ENCODE measurements around the gene KCNIP1. TPM values are rescaled to one million over a fixed set of nuclear protein-coding genes. Genes with fewer than 3 reads are reported as not detected.
A peak's percentile ranks its signal among the peaks of the same experiment; 100 is the strongest.

KCNIP1 gene
- total and polyA plus RNA-seq, 9 donors: 1.9 to 8.3 (median 4.0) TPM

DNA sequence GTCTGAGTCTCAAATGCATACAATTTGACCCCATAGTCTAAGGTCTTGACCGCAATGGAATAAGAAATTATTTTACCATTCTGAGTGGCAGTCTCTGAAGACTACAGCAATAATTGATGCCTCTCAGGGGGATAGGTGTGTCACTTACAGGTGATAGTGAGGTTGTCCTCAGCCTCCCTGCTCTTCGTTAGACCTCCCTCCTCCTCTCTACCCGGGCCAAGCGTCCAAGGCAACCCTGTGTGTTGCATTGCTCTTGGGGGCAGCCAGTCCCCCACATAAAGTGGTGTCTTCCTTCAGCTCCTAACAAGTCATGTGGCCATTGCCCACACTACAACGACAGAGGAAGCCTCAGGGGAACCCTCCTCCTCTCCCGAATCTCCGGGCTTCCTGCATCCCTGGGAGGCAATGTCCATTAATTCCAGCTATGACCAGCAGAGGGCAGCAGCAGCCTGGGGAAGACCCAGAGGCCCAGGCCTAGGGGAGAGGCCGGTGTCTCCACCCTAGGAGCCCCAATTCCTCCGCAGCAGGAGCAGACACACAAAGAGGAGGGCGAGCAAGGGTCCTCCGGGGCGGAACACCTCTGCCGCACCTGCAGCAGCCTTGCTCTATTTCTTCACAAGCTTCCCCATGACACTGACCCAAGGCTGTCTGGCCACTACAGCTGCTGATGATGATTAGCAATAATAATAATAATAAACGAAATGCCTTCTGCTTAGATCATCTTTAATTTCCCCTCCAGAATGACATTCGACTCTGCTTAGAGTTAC lies 134.8 kb downstream of the KCNIP1 start:
- H3K4me1 ChIP-seq (ENCODE audit: control insufficient read depth, insufficient read depth, low read length): peaks cover 12% of the 10 kb centered on the region
- no peak overlapping the region for H3K4me3 ChIP-seq (ENCODE audit: low read length)
- no peaks in the 10 kb centered on the region for H3K9me3 ChIP-seq (replicated peaks; ENCODE audit: control insufficient read depth, low read depth, low read length)
- DNase-seq: peak; percentile 61
- 43% methylated on average over 9 of the region's 15 CpGs for WGBS (ENCODE audit: insufficient coverage)
- H3K27me3 ChIP-seq (ENCODE audit: control insufficient read depth, insufficient read depth, low read length): no peaks in the 10 kb centered on the region
- no peaks in the 10 kb centered on the region for H3K36me3 ChIP-seq (ENCODE audit: control insufficient read depth, insufficient read depth, low read length)
- H3K27ac ChIP-seq (ENCODE audit: low read length): no peak overlapping the region

DNA sequence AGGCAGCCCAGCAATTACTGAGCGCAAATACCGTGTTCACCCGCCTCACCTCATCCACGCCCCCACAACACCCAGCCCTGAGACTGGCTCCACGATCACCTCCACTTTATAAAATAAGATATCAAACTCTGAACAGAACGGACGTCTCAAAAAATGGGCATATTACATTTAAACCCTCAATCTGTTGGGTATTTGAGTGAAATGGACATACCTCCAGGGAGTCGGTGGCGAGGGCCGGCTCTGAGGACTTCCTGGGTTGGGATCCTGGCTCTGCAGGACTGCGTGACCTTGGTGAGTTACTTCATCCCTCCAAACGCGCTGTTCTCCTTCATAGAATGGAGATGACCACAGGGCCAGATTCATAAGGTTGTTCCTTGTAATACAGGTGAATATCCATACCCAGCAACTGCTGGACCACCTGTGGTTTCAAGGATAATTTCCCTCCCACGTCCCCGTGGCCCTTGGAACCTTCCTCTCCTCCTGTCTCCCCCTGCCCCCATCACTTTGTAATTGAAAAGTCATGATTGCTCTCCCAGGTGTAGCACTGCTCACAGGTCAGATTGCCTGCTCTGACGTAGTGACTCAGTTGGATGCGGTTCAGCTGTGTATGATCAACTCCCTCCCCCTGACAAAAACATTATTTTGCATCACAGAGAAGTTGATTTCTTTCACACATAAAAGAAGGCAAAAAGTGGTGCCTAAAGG lies 135.6 kb downstream of the KCNIP1 start:
- DNase-seq: no peak
- Histone ChIP-seq H3K36me3 (ENCODE audit: control insufficient read depth, insufficient read depth, low read length) (no peaks in the 10 kb centered on the region), H3K9me3 (replicated peaks; ENCODE audit: control insufficient read depth, low read depth, low read length) (no peaks in the 10 kb centered on the region), H3K4me3 (ENCODE audit: low read length) (no peak overlapping the region), H3K27ac (ENCODE audit: low read length) (no peak overlapping the region), H3K27me3 (ENCODE audit: control insufficient read depth, insufficient read depth, low read length) (no peaks in the 10 kb centered on the region), H3K4me1 (ENCODE audit: control insufficient read depth, insufficient read depth, low read length) (peaks cover 5% of the 10 kb centered on the region)
- 81% methylated on average over 9 of the region's 17 CpGs for WGBS (ENCODE audit: insufficient coverage)

DNA sequence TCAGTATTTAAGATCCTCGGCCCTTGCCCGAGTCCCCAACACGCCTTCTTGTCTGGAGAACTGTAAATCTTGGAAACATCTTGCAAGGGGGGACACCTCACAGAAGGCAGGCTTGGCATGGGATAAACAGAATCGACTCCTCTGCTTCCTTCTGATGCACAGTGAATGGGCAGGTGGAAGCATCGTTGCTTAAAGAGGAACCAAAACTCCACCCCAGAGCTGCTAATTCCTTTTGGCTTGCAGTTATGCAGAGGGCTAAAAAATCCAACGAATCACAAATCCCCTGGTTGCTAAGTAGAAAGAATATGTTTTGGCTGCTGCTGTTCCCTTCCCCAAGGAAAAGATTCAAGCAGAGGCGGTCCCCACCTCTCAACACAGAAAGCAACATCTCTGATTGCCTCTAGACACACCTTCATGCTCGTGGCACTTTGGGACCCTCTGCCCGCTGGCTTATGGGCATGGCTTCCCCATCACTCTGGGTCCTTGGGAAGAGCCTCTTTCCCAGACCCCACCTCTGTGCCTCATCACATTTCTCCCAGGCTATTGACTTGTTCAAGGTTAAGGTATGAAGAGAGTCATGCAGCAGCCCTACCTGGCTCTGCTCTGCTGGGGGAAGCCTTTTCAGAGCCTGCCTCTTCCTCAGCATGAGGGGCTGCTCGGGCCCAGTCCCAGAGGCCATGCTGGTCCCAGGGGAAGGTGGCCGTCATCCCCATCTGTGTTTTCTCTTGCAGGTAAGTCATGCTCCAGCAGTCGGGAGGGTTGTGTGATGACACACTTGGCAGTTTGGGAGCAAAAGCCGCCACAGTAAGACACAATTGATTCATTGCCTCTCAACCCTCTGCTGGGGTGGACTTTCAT lies 137.1 kb downstream of the KCNIP1 start:
- WGBS (ENCODE audit: insufficient coverage): 74% methylated on average over 7 of the region's 13 CpGs
- DNase-seq: no peak
- Histone ChIP-seq H3K4me3 (ENCODE audit: low read length) (no peak overlapping the region), H3K4me1 (ENCODE audit: control insufficient read depth, insufficient read depth, low read length) (peaks cover 5% of the 10 kb centered on the region), H3K27ac (ENCODE audit: low read length) (no peak overlapping the region), H3K9me3 (replicated peaks; ENCODE audit: control insufficient read depth, low read depth, low read length) (no peaks in the 10 kb centered on the region), H3K27me3 (ENCODE audit: control insufficient read depth, insufficient read depth, low read length) (no peaks in the 10 kb centered on the region), H3K36me3 (ENCODE audit: control insufficient read depth, insufficient read depth, low read length) (no peaks in the 10 kb centered on the region)

DNA sequence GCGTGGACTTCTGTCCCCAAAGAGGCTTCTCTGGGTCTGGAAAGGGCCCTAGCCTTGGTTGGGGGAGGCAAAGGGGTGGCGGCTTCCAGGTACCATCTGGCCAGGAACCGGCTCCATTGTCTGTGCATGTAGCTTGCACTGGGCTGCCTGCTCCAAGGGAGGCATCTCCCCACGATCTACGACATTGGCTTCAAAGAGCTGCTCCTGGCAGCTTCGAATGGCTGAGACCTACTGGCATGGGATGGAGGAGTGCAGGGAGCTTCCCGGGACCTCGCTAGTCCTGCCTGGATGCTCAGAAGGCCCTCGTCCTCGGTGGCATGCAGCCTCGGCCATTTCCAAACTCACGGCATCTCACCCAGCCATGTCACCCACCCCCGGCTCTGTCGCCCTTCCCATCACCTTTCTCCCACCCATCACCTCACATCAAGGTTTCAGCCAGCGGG lies 137.8 kb downstream of the KCNIP1 start:
- H3K27me3 ChIP-seq (ENCODE audit: control insufficient read depth, insufficient read depth, low read length): no peaks in the 10 kb centered on the region
- DNase-seq: no peak
- 69% methylated on average over 9 of the region's 15 CpGs for WGBS (ENCODE audit: insufficient coverage)
- no peak overlapping the region for H3K27ac ChIP-seq (ENCODE audit: low read length)
- H3K4me1 ChIP-seq (ENCODE audit: control insufficient read depth, insufficient read depth, low read length): no peaks in the 10 kb centered on the region
- H3K36me3 ChIP-seq (ENCODE audit: control insufficient read depth, insufficient read depth, low read length): no peaks in the 10 kb centered on the region
- H3K9me3 ChIP-seq (replicated peaks; ENCODE audit: control insufficient read depth, low read depth, low read length): no peaks in the 10 kb centered on the region
- no peak overlapping the region for H3K4me3 ChIP-seq (ENCODE audit: low read length)

DNA sequence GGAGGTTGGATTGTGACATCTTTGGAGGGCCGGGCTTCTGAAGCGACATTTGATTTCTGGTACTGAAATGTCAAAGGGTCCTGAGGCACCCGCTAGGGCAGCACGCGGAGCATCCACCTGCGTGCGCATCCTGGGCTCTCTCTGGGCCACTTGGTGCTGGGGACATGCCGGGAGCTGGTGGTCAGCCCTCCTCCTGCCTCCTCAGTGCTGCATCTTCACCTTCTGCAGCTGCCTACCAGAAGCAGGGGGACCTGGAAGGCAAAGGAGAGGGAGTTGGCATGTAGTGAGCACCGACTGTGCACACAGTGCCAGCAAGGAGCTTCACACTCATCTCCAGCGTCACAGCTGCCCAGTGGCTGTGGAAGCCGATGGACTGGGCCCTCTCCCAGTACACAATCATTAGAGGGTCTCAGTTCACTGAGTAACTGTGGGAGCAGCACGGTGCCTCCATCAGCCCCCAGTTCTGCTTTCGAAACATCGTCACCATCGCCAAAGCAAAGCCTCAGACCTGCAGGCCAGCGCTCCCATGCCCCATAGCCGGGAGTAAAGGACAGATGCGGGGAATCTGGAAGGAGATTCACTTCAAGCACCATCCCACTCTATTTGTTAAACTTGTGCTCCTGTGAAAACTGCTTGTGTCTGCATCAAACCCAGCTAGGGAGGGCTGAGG lies 138.4 kb downstream of the KCNIP1 start:
- H3K4me3 ChIP-seq (ENCODE audit: low read length): no peak overlapping the region
- no peaks in the 10 kb centered on the region for H3K4me1 ChIP-seq (ENCODE audit: control insufficient read depth, insufficient read depth, low read length)
- H3K27me3 ChIP-seq (ENCODE audit: control insufficient read depth, insufficient read depth, low read length): no peaks in the 10 kb centered on the region
- WGBS (ENCODE audit: insufficient coverage): 93% methylated on average over 13 of the region's 18 CpGs
- no peaks in the 10 kb centered on the region for H3K9me3 ChIP-seq (replicated peaks; ENCODE audit: control insufficient read depth, low read depth, low read length)
- no peaks in the 10 kb centered on the region for H3K36me3 ChIP-seq (ENCODE audit: control insufficient read depth, insufficient read depth, low read length)
- no peak overlapping the region for H3K27ac ChIP-seq (ENCODE audit: low read length)
- DNase-seq: no peak

DNA sequence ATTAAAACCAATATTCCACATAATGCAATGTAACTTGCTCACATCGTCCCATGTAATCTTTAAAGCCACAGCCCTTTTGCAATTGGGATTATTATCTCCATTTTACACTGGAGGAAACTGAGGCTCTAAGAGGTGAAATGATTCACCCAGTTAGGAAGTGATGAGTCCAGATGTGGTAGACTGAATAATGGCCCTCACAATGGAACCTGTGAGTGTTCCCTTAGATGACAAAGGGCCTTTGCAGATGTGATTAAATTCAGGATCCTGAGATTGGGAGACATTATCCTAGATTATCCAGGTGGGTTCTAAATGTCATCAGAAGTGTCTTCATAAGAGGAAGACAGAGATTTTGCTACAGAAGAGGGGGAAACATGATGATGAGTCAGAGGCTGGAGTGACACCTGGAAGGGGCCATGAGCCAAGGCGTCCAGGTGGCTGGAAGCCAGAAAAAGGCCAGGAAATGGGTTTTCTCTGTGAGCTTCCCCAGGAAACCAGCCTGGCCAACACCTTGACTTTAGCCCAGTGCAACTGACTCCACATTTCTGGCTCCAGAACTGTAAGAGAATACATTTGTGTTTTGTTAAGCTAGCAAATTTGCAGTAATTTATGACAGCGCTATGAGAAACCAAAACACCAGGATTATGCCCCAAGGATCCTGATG lies 139.1 kb downstream of the KCNIP1 start:
- Histone ChIP-seq H3K9me3 (replicated peaks; ENCODE audit: control insufficient read depth, low read depth, low read length) (no peaks in the 10 kb centered on the region), H3K4me3 (ENCODE audit: low read length) (no peak overlapping the region), H3K27me3 (ENCODE audit: control insufficient read depth, insufficient read depth, low read length) (no peaks in the 10 kb centered on the region), H3K4me1 (ENCODE audit: control insufficient read depth, insufficient read depth, low read length) (no peaks in the 10 kb centered on the region), H3K36me3 (ENCODE audit: control insufficient read depth, insufficient read depth, low read length) (no peaks in the 10 kb centered on the region), H3K27ac (ENCODE audit: low read length) (no peak overlapping the region)
- WGBS (ENCODE audit: insufficient coverage): 60% methylated on average over 1 of the region's 3 CpGs
- DNase-seq: no peak

DNA sequence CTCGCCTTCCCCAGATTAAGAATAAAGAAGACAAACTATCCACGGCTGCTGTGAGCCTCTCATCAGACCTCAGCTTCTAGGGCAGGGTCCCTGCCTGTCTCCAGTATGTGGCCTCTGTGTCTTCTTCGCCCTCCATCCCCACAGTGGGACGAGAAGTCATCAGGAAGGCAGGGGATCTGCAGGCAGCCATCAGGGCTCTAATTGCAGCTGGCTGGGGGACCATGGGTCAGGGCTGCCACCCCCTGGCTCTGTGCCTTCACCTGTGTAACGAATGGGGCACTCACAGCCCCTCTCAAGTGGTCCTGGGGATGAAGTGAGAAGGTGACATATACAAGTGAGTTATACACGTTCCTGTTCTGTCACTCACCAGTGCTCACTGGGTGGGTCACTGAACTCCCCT lies 139.8 kb downstream of the KCNIP1 start:
- H3K27me3 ChIP-seq (ENCODE audit: control insufficient read depth, insufficient read depth, low read length): no peaks in the 10 kb centered on the region
- no peaks in the 10 kb centered on the region for H3K36me3 ChIP-seq (ENCODE audit: control insufficient read depth, insufficient read depth, low read length)
- 72% methylated on average over 2 of the region's 6 CpGs for WGBS (ENCODE audit: insufficient coverage)
- no peak for DNase-seq
- H3K9me3 ChIP-seq (replicated peaks; ENCODE audit: control insufficient read depth, low read depth, low read length): no peaks in the 10 kb centered on the region
- H3K27ac ChIP-seq (ENCODE audit: low read length): no peak overlapping the region
- no peaks in the 10 kb centered on the region for H3K4me1 ChIP-seq (ENCODE audit: control insufficient read depth, insufficient read depth, low read length)
- no peak overlapping the region for H3K4me3 ChIP-seq (ENCODE audit: low read length)

DNA sequence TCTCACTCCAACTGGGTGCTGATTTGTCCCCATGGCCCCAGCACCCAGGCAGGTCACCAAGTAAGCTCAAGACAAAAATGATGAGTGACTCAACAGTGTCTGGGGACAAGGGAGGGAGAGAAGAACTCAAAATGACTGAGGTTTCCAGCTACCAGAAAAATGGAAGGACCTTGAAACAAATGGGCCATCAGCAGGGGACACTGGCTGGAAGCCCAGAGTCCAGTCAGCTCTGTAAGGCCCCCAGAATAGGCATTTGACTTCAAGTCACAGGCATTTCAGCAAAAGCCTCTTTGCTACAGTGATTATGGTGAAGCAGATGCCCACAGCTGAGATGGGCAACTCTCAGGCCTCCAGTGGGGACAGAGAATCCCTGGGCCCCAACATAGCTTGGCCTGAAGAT lies 140.7 kb downstream of the KCNIP1 start:
- H3K36me3 ChIP-seq (ENCODE audit: control insufficient read depth, insufficient read depth, low read length): no peaks in the 10 kb centered on the region
- DNase-seq: no peak
- H3K4me1 ChIP-seq (ENCODE audit: control insufficient read depth, insufficient read depth, low read length): no peaks in the 10 kb centered on the region
- H3K4me3 ChIP-seq (ENCODE audit: low read length): no peak overlapping the region
- no peaks in the 10 kb centered on the region for H3K9me3 ChIP-seq (replicated peaks; ENCODE audit: control insufficient read depth, low read depth, low read length)
- no peaks in the 10 kb centered on the region for H3K27me3 ChIP-seq (ENCODE audit: control insufficient read depth, insufficient read depth, low read length)
- no peak overlapping the region for H3K27ac ChIP-seq (ENCODE audit: low read length)

DNA sequence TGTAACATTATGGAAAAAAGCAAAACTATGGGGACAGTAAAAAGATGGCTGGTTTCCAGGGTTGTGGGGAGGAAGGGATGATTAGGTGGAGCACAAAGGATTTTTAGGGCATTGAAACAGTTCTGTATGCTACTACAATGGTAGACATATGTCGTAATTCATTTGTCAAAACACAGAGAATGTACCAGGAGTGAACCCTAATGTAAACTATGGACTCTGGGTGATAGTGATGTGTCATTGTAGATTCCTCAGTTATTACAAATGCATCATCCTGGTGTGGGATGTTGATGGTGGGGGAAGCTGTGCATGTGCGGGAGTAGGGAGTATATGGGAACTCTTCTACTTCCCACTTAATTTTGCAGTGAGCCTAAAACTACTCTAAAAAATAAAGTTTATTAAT lies 144.7 kb downstream of the KCNIP1 start:
- H3K4me3 ChIP-seq (ENCODE audit: low read length): no peak overlapping the region
- H3K9me3 ChIP-seq (replicated peaks; ENCODE audit: control insufficient read depth, low read depth, low read length): no peaks in the 10 kb centered on the region
- no peak for DNase-seq
- no peaks in the 10 kb centered on the region for H3K27me3 ChIP-seq (ENCODE audit: control insufficient read depth, insufficient read depth, low read length)
- H3K36me3 ChIP-seq (ENCODE audit: control insufficient read depth, insufficient read depth, low read length): no peaks in the 10 kb centered on the region
- no peak overlapping the region for H3K27ac ChIP-seq (ENCODE audit: low read length)
- no CpG with 5 or more reads among the region's 2 CpGs for WGBS (ENCODE audit: insufficient coverage)
- no peaks in the 10 kb centered on the region for H3K4me1 ChIP-seq (ENCODE audit: control insufficient read depth, insufficient read depth, low read length)

Data from muscle of leg (tissue), 11 donors.